Measurements from ENCODE around the gene RCAN2. TPM values are rescaled to one million over a fixed set of nuclear protein-coding genes. Genes with fewer than 3 reads are reported as not detected.

RCAN2 gene
- total and polyA plus RNA-seq, 8 donors, result 2.5 to 35.8 (median 3.1) TPM

DNA sequence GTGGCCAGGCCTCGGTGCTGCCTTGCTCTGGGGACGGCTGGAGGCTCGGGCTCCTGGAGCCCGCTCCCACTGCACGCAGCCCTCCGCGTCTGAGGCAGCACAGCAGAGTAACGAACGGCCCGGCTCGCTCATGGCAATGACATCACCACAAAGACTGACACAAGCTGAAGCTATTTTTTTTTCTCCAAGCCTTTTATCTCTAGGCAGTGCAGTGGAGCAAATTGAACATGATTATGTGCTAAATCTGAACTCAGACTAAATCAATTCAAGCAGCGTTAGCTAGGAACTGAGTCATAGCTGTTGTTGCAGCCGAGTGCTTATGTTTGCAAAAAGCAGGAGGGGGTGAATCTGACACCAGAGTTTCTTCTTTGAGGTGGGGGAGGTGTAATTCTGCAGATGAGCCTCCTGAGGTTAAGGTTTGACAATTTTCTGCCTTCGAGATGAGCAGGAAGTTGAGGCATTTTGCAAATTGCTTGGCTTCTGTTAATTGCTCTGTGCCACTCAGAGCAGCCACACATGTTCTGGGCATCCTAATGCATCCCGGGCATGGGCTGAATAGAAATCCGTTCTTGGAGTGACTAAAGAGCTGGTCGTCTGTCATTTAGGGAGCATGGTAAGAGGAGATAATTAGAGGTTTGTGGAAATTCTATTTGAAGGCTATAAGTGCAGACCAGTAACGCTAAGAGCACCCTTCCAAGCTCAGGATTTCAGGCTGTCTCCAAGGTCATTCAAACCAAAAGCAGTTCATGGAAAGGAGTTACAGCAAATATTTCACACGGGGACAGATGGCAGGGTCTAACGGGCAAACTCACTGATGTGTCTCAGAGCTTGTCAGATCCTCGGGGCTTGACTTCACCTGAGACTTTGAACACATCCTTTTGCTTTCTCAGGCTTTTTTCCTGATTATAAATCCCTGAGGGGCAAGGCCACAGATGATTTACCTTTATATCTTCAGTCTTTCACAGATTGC is 165.4 kb downstream of the RCAN2 start:
- TF ChIP-seq, protein P1, sequence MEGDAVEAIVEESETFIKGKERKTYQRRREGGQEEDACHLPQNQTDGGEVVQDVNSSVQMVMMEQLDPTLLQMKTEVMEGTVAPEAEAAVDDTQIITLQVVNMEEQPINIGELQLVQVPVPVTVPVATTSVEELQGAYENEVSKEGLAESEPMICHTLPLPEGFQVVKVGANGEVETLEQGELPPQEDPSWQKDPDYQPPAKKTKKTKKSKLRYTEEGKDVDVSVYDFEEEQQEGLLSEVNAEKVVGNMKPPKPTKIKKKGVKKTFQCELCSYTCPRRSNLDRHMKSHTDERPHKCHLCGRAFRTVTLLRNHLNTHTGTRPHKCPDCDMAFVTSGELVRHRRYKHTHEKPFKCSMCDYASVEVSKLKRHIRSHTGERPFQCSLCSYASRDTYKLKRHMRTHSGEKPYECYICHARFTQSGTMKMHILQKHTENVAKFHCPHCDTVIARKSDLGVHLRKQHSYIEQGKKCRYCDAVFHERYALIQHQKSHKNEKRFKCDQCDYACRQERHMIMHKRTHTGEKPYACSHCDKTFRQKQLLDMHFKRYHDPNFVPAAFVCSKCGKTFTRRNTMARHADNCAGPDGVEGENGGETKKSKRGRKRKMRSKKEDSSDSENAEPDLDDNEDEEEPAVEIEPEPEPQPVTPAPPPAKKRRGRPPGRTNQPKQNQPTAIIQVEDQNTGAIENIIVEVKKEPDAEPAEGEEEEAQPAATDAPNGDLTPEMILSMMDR (IDR thresholded peaks at IDR 0.05), result no peak
- intact Hi-C loops (cut with DNase I), result no loop called here
- H3K4me1 ChIP-seq, result no peaks in the 10 kb centered on the region
- peak; percentile 52 for ATAC-seq
- no peaks in the 10 kb centered on the region for H3K27me3 ChIP-seq
- no peaks in the 10 kb centered on the region for H3K36me3 ChIP-seq
- H3K4me3 ChIP-seq, result peak overlapping the region in 1 of 2 donors; percentile 28
- no peaks in the 10 kb centered on the region for H3K9me3 ChIP-seq
- H3K27ac ChIP-seq, result peak overlapping the region in 1 of 2 donors; percentile 69
- DNase-seq, result peak in 2 of 4 donors; percentile 40 to 82

DNA sequence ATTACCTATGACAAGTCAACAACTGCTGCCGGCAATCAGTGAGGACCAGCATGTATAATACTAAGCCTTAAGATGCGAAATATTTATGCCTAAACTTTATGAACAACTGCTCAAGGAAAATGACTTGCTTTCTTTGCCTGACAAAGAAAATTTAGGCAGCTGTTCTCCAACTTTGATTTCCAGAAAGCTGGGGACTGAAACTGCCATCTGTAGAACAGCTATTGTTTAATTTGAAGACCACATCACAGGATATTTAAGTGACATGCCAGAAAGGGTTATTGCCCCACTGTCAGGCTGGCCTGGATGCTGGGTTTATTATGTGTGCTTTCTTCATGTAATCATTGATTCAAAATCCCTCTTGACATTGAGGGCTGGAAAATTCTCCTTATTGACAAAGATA is 166.5 kb downstream of the RCAN2 start:
- ATAC-seq (no peak), DNase-seq (no peak)
- Histone ChIP-seq H3K36me3 (no peaks in the 10 kb centered on the region), H3K9me3 (no peaks in the 10 kb centered on the region), H3K27me3 (no peaks in the 10 kb centered on the region), H3K27ac (peak overlapping the region in 1 of 2 donors; percentile 69), H3K4me1 (no peaks in the 10 kb centered on the region), H3K4me3 (peak overlapping the region in 1 of 2 donors; percentile 28)
- intact Hi-C loops (cut with DNase I), result no loop called here
- TF ChIP-seq, protein P1 (IDR thresholded peaks at IDR 0.05), result no peak

DNA sequence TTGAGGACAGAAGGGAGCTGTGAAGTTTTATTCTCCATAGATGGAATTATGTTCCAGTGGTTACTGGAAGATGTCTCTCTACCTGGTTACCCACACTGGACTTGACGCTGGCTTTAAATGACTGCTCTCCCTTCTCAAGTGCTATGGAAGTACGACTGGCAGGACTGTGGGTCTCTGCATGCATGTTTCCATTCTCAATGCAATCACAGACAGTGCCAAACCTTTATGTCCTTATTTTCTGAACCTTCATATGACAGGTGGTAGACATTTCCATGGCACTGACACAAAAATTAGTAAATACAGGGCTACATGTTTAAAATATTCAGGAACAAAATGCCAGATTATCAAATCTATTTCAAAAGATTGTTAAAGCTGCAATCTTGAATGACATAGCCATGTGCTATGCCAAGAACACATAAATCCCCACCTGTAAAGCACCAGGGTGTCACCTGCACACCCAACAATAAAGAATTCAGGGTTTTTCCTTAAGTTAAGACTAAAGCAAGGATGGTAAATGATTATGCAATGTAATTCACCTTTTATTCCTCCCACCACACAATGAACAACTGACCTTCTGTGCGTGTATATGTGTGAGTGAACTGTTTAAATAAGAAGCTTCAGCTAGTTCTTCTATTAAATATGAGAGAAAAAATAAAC is 167.2 kb downstream of the RCAN2 start:
- Histone ChIP-seq H3K27me3 (no peaks in the 10 kb centered on the region), H3K36me3 (no peaks in the 10 kb centered on the region), H3K4me3 (peak overlapping the region in 1 of 2 donors; percentile 28), H3K9me3 (no peaks in the 10 kb centered on the region), H3K27ac (no peak overlapping the region), H3K4me1 (no peaks in the 10 kb centered on the region)
- no peak for ATAC-seq
- intact Hi-C loops (cut with DNase I), result no loop called here
- TF ChIP-seq, protein P1 (IDR thresholded peaks at IDR 0.05), result no peak
- DNase-seq, result no peak

DNA sequence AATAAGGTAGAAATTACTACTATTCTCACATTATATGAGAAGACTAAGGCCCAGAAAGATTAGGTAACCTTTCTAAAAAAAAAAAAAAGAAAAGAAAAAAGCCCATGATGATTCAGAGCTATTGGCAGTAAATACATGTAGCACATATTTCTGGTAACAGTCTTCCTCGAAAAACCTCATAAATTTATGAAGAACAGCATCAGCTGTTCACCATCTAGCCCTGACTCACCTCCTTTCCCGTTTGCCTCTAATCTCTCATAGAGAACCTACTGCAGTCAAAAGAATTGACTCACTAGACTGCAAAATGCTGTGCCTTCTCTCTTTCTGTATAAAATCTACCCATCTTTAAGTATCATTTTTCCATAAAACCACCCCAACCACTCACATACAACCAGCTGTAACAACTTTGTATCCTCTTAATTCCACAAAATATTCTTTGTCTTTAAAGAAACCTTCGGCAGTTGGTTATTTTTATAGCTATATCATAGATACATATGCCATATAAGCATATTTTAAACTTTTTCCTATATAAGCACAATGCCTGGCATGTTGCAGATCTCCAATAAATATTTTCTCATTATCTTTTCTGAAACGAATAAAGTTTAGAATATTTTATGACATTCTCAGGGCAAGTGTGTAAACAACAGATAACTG is 167.8 kb downstream of the RCAN2 start:
- Histone ChIP-seq H3K9me3 (no peaks in the 10 kb centered on the region), H3K4me3 (peak overlapping the region in 1 of 2 donors; percentile 28), H3K27ac (peak overlapping the region in 1 of 2 donors; percentile 37), H3K27me3 (no peaks in the 10 kb centered on the region), H3K36me3 (no peaks in the 10 kb centered on the region), H3K4me1 (no peaks in the 10 kb centered on the region)
- peak; percentile 66 for ATAC-seq
- TF ChIP-seq, protein P1 (IDR thresholded peaks at IDR 0.05), result no peak
- no peak for DNase-seq
- intact Hi-C loops (cut with DNase I), result no loop called here
